Hematopoietic multipotent progenitor cell (in vitro differentiated cells): ENCODE results near the gene PI16. TPM values are rescaled to one million over a fixed set of nuclear protein-coding genes. Genes with fewer than 3 reads are reported as not detected.

Experiments used
- DNase-seq, 3 donors: peaks; one replicate each; pipeline ENCODE4 v3.0.0-alpha.2; 2011 to 2015; ENCODE audit warnings: low read depth in 2 of 3, low spot score in 2 of 3
- total RNA-seq: library from RNA; depleted of rRNA; stranded (reverse); fragments of >200 nt; gene quantifications from one replicate; pipeline ENCODE4 v1.2.3, GENCODE V29; 2012

Gene PI16
- total RNA-seq, 1 donor, result not detected

- DNase-seq, result no peak
Observed at GRCh38 chr6:36955671-36956445, 1.3 kb downstream of the PI16 start.

- no peak for DNase-seq
Observed at GRCh38 chr6:36956446-36956820, 1.9 kb downstream of the PI16 start.

- DNase-seq, result no peak
Observed at GRCh38 chr6:36957773-36958271, 3.3 kb downstream of the PI16 start.

GRCh38 chr6:36958775-36959554 lies 4.4 kb downstream of the PI16 start:
- DNase-seq, result no peak

GRCh38 chr6:36959555-36960250 lies 5.2 kb downstream of the PI16 start:
- no peak for DNase-seq

- DNase-seq, result no peak
Observed at GRCh38 chr6:36961441-36962435, 7.2 kb downstream of the PI16 start.

GRCh38 chr6:36962874-36963273 lies 8.3 kb downstream of the PI16 start:
- peak; percentile 54 to 96 (median 89) for DNase-seq

GRCh38 chr6:36963451-36964290 lies 9.1 kb downstream of the PI16 start:
- DNase-seq, result peak in 2 of 3 donors; percentile 69 to 83

- no peak for DNase-seq
Observed at GRCh38 chr6:36964349-36964748, 9.8 kb downstream of the PI16 start.

- no peak for DNase-seq
Observed at GRCh38 chr6:36964908-36965307, 10.4 kb downstream of the PI16 start.

- DNase-seq, result no peak
Observed at GRCh38 chr6:36967301-36967700, 12.8 kb downstream of the PI16 start.

- DNase-seq, result no peak
Observed at GRCh38 chr6:36967757-36968156, 13.2 kb downstream of the PI16 start.

GRCh38 chr6:36968266-36968977 lies 13.9 kb downstream of the PI16 start:
- no peak for DNase-seq

- no peak for DNase-seq
Observed at GRCh38 chr6:36969240-36969691, 14.7 kb downstream of the PI16 start.

GRCh38 chr6:36969988-36970891 lies 15.7 kb downstream of the PI16 start:
- DNase-seq, result no peak

- no peak for DNase-seq
Observed at GRCh38 chr6:36970892-36971842, 16.6 kb downstream of the PI16 start.
